Left lung (tissue), 10 donors: ENCODE measurements around the gene ZNF236. TPM values are rescaled to one million over a fixed set of nuclear protein-coding genes. Genes with fewer than 3 reads are reported as not detected.
A peak's percentile ranks its signal among the peaks of the same experiment; 100 is the strongest.

Source experiments
- ATAC-seq: fragments of 200-7000 bp; cut with Tn5 transposase; one replicate; pipeline ENCODE4 v1.9.1; 2020; ENCODE audit warnings: moderate library complexity
- DNase-seq, 4 donors: peaks; one replicate each; pipeline ENCODE4 v3.0.0-alpha.2; 2013 to 2020
- H3K27ac ChIP-seq, 2 donors: fragments of 200-600 bp; sonication (generic) in 1 of 2; one replicate each; pipeline versions ENCODE4 v1.5.0 to v1.8.0; 2020 to 2021
- H3K27me3 ChIP-seq, 2 donors: fragments of 200-600 bp; sonication (generic) in 1 of 2; one replicate each; pipeline versions ENCODE4 v1.5.0 to v1.8.0; 2020 to 2021
- H3K36me3 ChIP-seq, 2 donors: fragments of 200-600 bp; sonication (generic) in 1 of 2; one replicate each; pipeline versions ENCODE4 v1.5.0 to v1.8.0; 2020 to 2021
- H3K4me1 ChIP-seq, 2 donors: fragments of 200-600 bp; one replicate each; pipeline ENCODE4 v1.8.0; 2021
- H3K4me3 ChIP-seq, 2 donors: fragments of 200-600 bp; sonication (generic) in 1 of 2; one replicate each; pipeline versions ENCODE4 v1.5.0 to v1.8.0; 2020 to 2021; ENCODE audit warnings: mild to moderate bottlenecking in 1 of 2
- H3K9me3 ChIP-seq, 2 donors: fragments of 200-600 bp; sonication (generic) in 1 of 2; one replicate each; pipeline versions ENCODE4 v1.5.0 to v1.8.0; 2020 to 2021
- CTCF ChIP-seq, 2 donors: fragments of 200-600 bp; sonication (generic) in 1 of 2; IDR thresholded peaks; one replicate each; pipeline versions ENCODE4 v1.5.0 to v1.8.0; 2021; ENCODE audit warnings: antibody characterized with exemption in 2 of 2
- intact Hi-C, 2 donors: fragments of 100-400 bp; cut with DNase I; formaldehyde crosslinking; loops; one replicate each; pipeline versions ENCODE4 v1.11.2 to v1.14.2; 2022
- polyA plus RNA-seq, 6 donors: library from polyadenylated mRNA; unstranded; fragments of 120-200 nt; gene quantifications; one replicate each; pipeline ENCODE4 v1.2.1, GENCODE V29; 2013; ENCODE audit not compliant: insufficient read length in 6 of 6
- total RNA-seq, 2 donors: library from RNA; stranded (reverse); fragmentation: NEBNext Ultra II Directional; extraction: Animal tissue kit (Norgen Biotek cat#: 25700); gene quantifications; one replicate each; pipeline ENCODE4 v1.2.1, GENCODE V29; 2021
- donor health status: DM: no; HTN: yes; CAD: no.
- donor health status: DM: no; HTN: no; CAD: no.

The ZNF236 gene
- total and polyA plus RNA-seq, 8 donors: 10.9 to 15.1 (median 12.5) TPM

- no peaks in the 10 kb centered on the region for H3K9me3 ChIP-seq
- no peaks in the 10 kb centered on the region for H3K27me3 ChIP-seq
- no peak overlapping the region for H3K4me3 ChIP-seq
- peaks cover 0 to 44% of the 10 kb centered on the region in 2 donors for H3K4me1 ChIP-seq
- intact Hi-C loops: no loop called here
- H3K36me3 ChIP-seq: peaks cover 0 to 29% of the 10 kb centered on the region in 2 donors
- peak in 2 of 4 donors; percentile 37 to 86 for DNase-seq
- peak overlapping the region; percentile 62 to 75 for H3K27ac ChIP-seq
- peak; percentile 92 for ATAC-seq
- no peak for TF ChIP-seq CTCF (IDR thresholded peaks at IDR 0.05)
Observed at GRCh38 chr18:77013811-77014521, 191.6 kb downstream of the ZNF236 start.

GRCh38 chr18:77014538-77014937 lies 192.2 kb downstream of the ZNF236 start:
- intact Hi-C loops: no loop called here

GRCh38 chr18:77015169-77015568 lies 192.8 kb downstream of the ZNF236 start:
- intact Hi-C loops: no loop called here
- H3K36me3 ChIP-seq: peaks cover 0 to 20% of the 10 kb centered on the region in 2 donors
- no peak for ATAC-seq
- peak overlapping the region in 1 of 2 donors; percentile 7 for H3K27ac ChIP-seq
- H3K4me3 ChIP-seq: no peak overlapping the region
- peaks cover 0 to 44% of the 10 kb centered on the region in 2 donors for H3K4me1 ChIP-seq
- H3K27me3 ChIP-seq: no peaks in the 10 kb centered on the region
- TF ChIP-seq CTCF (IDR thresholded peaks at IDR 0.05): no peak
- no peak for DNase-seq
- H3K9me3 ChIP-seq: no peaks in the 10 kb centered on the region

More at GRCh38 chr18:77014538-77014937, 192.2 kb downstream of the ZNF236 start:
- no peak for ATAC-seq
- no peaks in the 10 kb centered on the region for H3K9me3 ChIP-seq
- DNase-seq: no peak
- peaks cover 0 to 44% of the 10 kb centered on the region in 2 donors for H3K4me1 ChIP-seq
- TF ChIP-seq CTCF (IDR thresholded peaks at IDR 0.05): no peak
- peaks cover 0 to 23% of the 10 kb centered on the region in 2 donors for H3K36me3 ChIP-seq
- H3K4me3 ChIP-seq: no peak overlapping the region
- H3K27ac ChIP-seq: peak overlapping the region; percentile 62 to 75
- no peaks in the 10 kb centered on the region for H3K27me3 ChIP-seq

- H3K27me3 ChIP-seq: no peaks in the 10 kb centered on the region
- H3K27ac ChIP-seq: peak overlapping the region in 1 of 2 donors; percentile 7
- no peak for TF ChIP-seq CTCF (IDR thresholded peaks at IDR 0.05)
- no peaks in the 10 kb centered on the region for H3K9me3 ChIP-seq
- ATAC-seq (peak; percentile 9), DNase-seq (no peak)
- no peak overlapping the region for H3K4me3 ChIP-seq
- peaks cover 0 to 44% of the 10 kb centered on the region in 2 donors for H3K4me1 ChIP-seq
- intact Hi-C loops: no loop called here
- H3K36me3 ChIP-seq: peaks cover 0 to 25% of the 10 kb centered on the region in 2 donors
Observed at GRCh38 chr18:77015771-77016710, 193.7 kb downstream of the ZNF236 start.

GRCh38 chr18:77016936-77017335 lies 194.6 kb downstream of the ZNF236 start:
- ATAC-seq (no peak), DNase-seq (no peak)
- no peaks in the 10 kb centered on the region for H3K9me3 ChIP-seq
- H3K27me3 ChIP-seq: no peaks in the 10 kb centered on the region
- H3K4me1 ChIP-seq: peaks cover 0 to 44% of the 10 kb centered on the region in 2 donors
- intact Hi-C loops: no loop called here
- peaks cover 0 to 28% of the 10 kb centered on the region in 2 donors for H3K36me3 ChIP-seq
- TF ChIP-seq CTCF (IDR thresholded peaks at IDR 0.05): no peak
- H3K4me3 ChIP-seq: no peak overlapping the region
- no peak overlapping the region for H3K27ac ChIP-seq
